Measurements from ENCODE around the gene SERGEF. TPM values are rescaled to one million over a fixed set of nuclear protein-coding genes. Genes with fewer than 3 reads are reported as not detected.

Gene SERGEF
- polyA plus RNA-seq, 1 of the 3 experiments (the other 2 are of a cell fraction) = 23.1 TPM

- Histone ChIP-seq H2AFZ (ENCODE audit: low read depth) (no peak overlapping the region), H3K9ac (no peak overlapping the region), H4K20me1 (ENCODE audit: insufficient read depth) (no peaks in the 10 kb centered on the region), H3K36me3 (replicated peaks in 1 of 2; ENCODE audit: control insufficient read depth in 1 of 2, insufficient read depth in 2 of 2, low read length in 1 of 2) (no peaks in the 10 kb centered on the region), H3K9me2 (no peaks in the 10 kb centered on the region), H3K79me2 (ENCODE audit: insufficient read depth) (no peaks in the 10 kb centered on the region), H3K27ac (ENCODE audit: low read depth in 2 of 2, low read length in 1 of 2) (peak overlapping the region in 1 of 2 experiments; percentile 48; a peak in 2 of 4 replicates), H3K4me2 (no peak overlapping the region), H3K4me3 (ENCODE audit: low read depth in 2 of 2, low read length in 1 of 2) (no peak overlapping the region), H3F3A (replicated peaks; ENCODE audit: insufficient read depth) (no peaks in the 10 kb centered on the region), H3K4me1 (ENCODE audit: control insufficient read depth in 1 of 2, insufficient read depth in 2 of 2, low read depth in 1 of 2, low read length in 1 of 2) (peaks cover 0 to 8% of the 10 kb centered on the region in 2 experiments; a peak in 3 of 4 replicates), H3K27me3 (ENCODE audit: insufficient read depth) (no peaks in the 10 kb centered on the region), H3K9me3 (no peaks in the 10 kb centered on the region)
- ChIA-PET CTCF (interaction anchor here (0.8 to 1.3 kb wide), 2 partner anchors 21 to 197 kb away, joined by 4 to 5 read pairs; no protein-coding TSS in a partner anchor), POLR2A (no interaction called here)
- no peak for TF ChIP-seq RAD21 (IDR thresholded peaks at IDR 0.05; ENCODE audit: low read length)
- no peak for TF ChIP-seq TEAD4 (IDR thresholded peaks at IDR 0.05; ENCODE audit: borderline replicate concordance, insufficient read depth)
- TF ChIP-seq MEF2A (IDR thresholded peaks at IDR 0.05; ENCODE audit: borderline replicate concordance, low read depth) = no peak
- no peak for TF ChIP-seq ZBTB33 (IDR thresholded peaks at IDR 0.05; ENCODE audit: borderline replicate concordance, low read depth)
- TF ChIP-seq NFIC (IDR thresholded peaks at IDR 0.05; ENCODE audit: borderline replicate concordance) = no peak
- no peak for TF ChIP-seq YY1 (IDR thresholded peaks at IDR 0.05; ENCODE audit: low read depth)
- no peak for TF ChIP-seq EZH2phosphoT487 (IDR thresholded peaks at IDR 0.05; ENCODE audit: borderline replicate concordance, low read depth)
- no peak for TF ChIP-seq FOSL2 (IDR thresholded peaks at IDR 0.05; ENCODE audit: borderline replicate concordance, low read depth)
- TF ChIP-seq EP300 (IDR thresholded peaks at IDR 0.05; ENCODE audit: borderline replicate concordance in 1 of 2, low read depth in 1 of 2, low read length in 1 of 2) = no peak
- no peak for TF ChIP-seq RCOR1 (IDR thresholded peaks at IDR 0.05; ENCODE audit: low read length)
- no peak for TF ChIP-seq USF2 (IDR thresholded peaks at IDR 0.05; ENCODE audit: borderline replicate concordance, low read depth, low read length)
- TF ChIP-seq MAX (IDR thresholded peaks at IDR 0.05; ENCODE audit: low read depth) = no peak
- DNase-seq = no peak
- WGBS (ENCODE audit: low lambda C conversion rate) = 36% methylated on average over 3 of the region's 3 CpGs
Measured at GRCh38 chr11:17927681-17928343, 85.0 kb downstream of the SERGEF start.

- H3K27me3 ChIP-seq (ENCODE audit: insufficient read depth) = no peaks in the 10 kb centered on the region
- no peaks in the 10 kb centered on the region for H3F3A ChIP-seq (replicated peaks; ENCODE audit: insufficient read depth)
- H3K27ac ChIP-seq (ENCODE audit: low read depth in 2 of 2, low read length in 1 of 2) = peak overlapping the region in 1 of 2 experiments; percentile 48; a peak in 2 of 4 replicates
- DNase-seq = no peak
- no peak overlapping the region for H3K4me3 ChIP-seq (ENCODE audit: low read depth in 2 of 2, low read length in 1 of 2)
- peaks cover 0 to 8% of the 10 kb centered on the region in 2 experiments; a peak in 3 of 4 replicates for H3K4me1 ChIP-seq (ENCODE audit: control insufficient read depth in 1 of 2, insufficient read depth in 2 of 2, low read depth in 1 of 2, low read length in 1 of 2)
- H4K20me1 ChIP-seq (ENCODE audit: insufficient read depth) = no peaks in the 10 kb centered on the region
- 73% methylated on average over 3 of the region's 3 CpGs for WGBS (ENCODE audit: low lambda C conversion rate)
- H3K9me3 ChIP-seq = no peaks in the 10 kb centered on the region
- no peaks in the 10 kb centered on the region for H3K79me2 ChIP-seq (ENCODE audit: insufficient read depth)
- no peak overlapping the region for H3K9ac ChIP-seq
- CTCF ChIA-PET = no interaction called here
- H3K4me2 ChIP-seq = no peak overlapping the region
- H2AFZ ChIP-seq (ENCODE audit: low read depth) = no peak overlapping the region
- POLR2A ChIA-PET = no interaction called here
- no peaks in the 10 kb centered on the region for H3K9me2 ChIP-seq
- no peaks in the 10 kb centered on the region for H3K36me3 ChIP-seq (replicated peaks in 1 of 2; ENCODE audit: control insufficient read depth in 1 of 2, insufficient read depth in 2 of 2, low read length in 1 of 2)
- TF ChIP-seq GABPA (IDR thresholded peaks at IDR 0.05; ENCODE audit: low read depth) = no peak
- TF ChIP-seq REST (IDR thresholded peaks at IDR 0.05; ENCODE audit: low read depth, low read length) = no peak
- TF ChIP-seq SIN3A (IDR thresholded peaks at IDR 0.05; ENCODE audit: borderline replicate concordance, low read depth, low read length) = no peak
- TF ChIP-seq ELF1 (IDR thresholded peaks at IDR 0.05) = no peak
- no peak for TF ChIP-seq PBX3 (IDR thresholded peaks at IDR 0.05)
- no peak for TF ChIP-seq FOSL2 (IDR thresholded peaks at IDR 0.05; ENCODE audit: borderline replicate concordance, low read depth)
- no peak for TF ChIP-seq TEAD4 (IDR thresholded peaks at IDR 0.05; ENCODE audit: borderline replicate concordance, insufficient read depth)
- TF ChIP-seq NRF1 (IDR thresholded peaks at IDR 0.05; ENCODE audit: low read depth, low read length) = no peak
- TF ChIP-seq RAD21 (IDR thresholded peaks at IDR 0.05; ENCODE audit: low read length) = no peak
- TF ChIP-seq YY1 (IDR thresholded peaks at IDR 0.05; ENCODE audit: low read depth) = no peak
Measured at GRCh38 chr11:17927041-17927440, 85.8 kb downstream of the SERGEF start.

Data from SK-N-SH (cell line).